ENCODE data around the gene CCDC188. TPM values are rescaled to one million over a fixed set of nuclear protein-coding genes. Genes with fewer than 3 reads are reported as not detected.

Gene CCDC188
- total RNA-seq, 1 experiment from 2014 or later: not detected

DNA sequence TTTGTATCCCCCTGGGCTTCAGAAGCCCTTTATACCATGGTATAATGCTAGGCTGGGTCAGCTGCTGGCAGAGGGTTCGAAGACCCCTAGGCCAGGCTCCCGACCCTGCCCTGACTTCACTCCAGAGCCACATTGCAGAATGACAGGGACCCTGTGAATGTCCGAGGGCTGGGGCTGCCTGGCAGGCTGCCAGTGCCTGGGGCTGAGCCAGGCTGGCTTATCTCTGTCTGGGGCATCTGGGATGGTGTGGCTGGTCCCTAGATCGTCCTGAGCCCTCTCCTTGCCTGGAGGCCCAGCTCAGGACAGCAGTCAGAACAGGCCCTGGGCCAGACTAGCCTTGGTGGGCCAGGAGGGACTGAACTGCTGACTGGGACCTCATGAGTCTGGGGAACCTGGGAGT, 15.6 kb downstream of the CCDC188 start:
- no peak for DNase-seq (ENCODE audit: low spot score)

DNA sequence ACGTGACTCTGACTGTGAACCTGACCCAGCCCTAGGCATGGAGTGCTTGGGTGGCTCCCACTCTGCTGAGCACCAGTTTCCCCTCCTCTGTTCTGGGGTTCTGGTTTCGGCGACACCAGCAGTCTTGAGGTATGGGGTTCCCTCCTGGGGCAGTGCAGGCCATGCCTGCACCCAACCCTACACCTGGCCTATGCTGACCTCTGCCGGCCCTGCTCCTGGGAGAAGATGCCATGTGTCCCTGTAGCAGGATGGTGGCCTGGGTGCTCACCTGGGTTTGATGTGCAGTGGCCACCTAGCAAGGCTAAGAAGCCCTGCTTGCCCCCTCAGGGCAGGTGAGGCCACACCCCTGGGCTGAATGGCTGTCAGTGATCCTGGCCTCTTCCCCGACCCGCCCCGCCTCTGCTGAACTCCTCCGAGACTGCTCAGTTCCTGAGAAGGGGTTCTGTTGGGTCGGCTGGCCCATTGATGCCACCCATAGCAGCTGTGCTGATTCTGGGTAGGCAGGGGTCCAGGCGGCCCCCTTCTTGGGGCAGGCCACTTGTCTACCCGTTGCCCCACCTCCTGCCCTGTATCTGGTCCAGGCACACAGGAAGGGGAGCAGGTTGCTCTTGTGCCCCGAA, 16.8 kb downstream of the CCDC188 start:
- no peak for DNase-seq (ENCODE audit: low spot score)

DNA sequence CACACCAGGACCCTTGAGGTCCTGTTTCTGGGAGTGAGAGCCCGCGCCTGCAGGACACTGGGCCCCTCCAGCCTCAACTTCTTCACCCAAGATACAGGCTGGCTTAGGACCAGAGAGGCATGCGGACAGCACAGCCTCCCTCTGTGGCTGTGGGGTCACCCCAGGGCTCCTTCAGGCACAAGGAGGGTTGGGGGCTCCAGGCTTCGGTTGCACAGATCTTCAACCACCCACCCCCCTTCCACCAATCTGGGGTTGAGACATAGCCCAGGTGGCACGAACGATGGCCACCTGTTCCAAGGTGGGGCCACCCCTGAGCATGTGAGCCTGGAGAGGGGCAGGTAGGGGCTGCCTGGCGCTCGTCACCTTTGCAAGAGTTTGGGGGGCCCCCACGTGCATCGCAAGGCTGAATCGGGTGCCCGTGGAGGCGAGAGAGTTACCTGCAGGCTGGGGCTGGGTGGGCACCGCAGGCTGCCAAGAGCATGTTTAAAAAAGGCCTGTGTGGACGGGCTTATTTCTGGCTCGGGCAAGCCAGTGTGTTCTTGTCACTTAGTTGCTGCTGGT, 18.1 kb downstream of the CCDC188 start:
- DNase-seq (ENCODE audit: low spot score): no peak

DNA sequence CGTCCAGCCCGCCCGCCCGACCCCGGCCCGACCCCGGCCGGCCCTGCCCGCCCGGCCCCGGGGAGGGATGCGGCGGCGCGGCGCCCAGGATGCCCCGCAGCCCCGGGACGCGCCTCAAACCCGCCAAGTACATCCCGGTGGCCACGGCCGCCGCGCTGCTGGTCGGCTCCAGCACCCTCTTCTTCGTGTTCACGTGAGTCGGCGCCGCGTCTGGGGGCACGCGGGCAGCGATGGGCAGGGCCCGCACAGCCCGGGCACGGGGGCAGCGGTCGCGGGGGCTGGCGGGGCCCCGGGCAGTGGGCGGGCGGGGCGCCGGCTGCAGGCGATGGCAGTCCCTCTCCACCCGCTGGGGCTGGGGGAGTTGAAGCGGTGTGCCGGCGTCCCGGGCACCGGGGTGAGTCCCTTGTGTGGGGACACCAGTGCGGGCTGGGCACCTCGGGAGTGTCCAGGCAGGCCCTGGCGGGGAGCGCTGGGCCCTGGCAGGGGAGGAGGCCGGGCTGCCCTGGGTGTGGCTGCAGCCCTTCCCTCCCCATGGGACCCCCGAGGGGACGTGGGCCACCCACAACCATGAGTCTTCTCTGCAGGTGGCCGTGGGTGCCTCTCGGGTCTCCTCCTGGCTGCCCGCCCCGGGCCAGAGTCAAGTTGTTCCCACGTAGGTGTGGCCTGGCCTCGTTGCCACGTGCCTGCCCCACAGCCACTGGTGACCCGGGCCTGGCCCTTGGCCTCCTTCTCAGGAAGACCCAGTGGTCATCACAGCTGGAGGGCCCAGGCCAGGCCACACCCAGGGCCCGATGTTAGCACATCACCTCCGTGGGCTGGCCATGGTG, 18.8 kb downstream of the CCDC188 start:
- DNase-seq (ENCODE audit: low spot score): no peak

DNA sequence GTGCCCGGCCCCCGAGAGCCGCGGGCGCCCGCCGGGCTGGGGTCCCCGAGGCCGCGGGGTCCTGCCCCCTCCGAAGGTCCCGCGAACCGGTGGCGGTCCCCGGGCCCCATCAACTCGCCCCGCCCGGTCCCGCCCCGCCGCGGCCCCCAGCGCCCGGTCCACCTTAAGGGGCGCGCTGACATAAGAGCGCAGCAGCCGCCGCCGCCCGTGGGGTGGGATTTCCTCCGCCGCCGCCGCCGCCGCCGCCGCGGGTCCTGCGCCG, 19.3 kb downstream of the CCDC188 start, which contains the start of gene ZDHHC8:
Gene ZDHHC8, plus strand, starts transcription at position 208 of the 262 bp plus-strand sequence. CDS start 144 bp downstream, outside the sequence.
- DNase-seq (ENCODE audit: low spot score): no peak

DNA sequence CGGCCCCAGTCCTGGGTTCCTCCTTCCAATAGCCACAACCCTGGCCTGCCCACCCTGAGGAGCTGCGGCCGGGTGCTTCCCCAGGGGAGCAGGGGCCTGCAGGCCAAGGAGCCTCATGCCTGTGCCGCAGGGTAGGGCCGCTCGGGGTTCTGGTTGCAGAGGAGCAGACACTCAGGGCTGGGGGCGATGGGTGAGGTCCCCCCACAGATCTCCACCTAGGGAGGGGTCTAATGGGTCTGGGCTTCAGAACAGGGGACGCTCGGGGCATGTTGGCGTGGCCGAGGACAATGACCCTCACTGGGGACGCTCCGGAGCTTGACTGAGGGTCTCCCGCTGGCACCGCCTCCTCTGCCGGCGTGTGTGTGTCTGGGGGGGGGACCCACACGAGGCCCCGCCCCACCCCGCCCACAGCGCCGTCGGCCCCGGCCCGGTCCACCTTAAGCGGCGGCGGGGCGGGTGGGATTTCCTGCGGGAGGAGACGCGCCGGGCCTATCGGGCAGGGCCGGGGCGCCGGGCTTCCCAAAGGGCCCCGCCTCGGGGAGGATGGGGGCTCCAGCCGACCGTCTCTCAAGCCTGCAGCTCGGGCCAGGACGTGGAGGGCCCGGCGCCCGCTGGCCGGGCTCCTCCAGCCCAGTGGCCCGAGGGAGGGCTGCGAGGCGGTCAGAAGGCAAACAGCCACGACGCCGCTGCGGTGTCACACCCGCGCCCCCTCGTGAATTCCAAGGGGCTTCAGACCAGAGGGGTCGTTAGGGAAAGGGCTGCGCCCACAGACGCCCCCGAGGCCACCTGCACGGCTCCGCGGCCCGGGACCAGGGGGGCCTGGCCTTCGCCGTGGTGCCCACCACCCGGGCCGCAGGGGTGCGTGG, 19.9 kb downstream of the CCDC188 start:
- no peak for DNase-seq (ENCODE audit: low spot score)

DNA sequence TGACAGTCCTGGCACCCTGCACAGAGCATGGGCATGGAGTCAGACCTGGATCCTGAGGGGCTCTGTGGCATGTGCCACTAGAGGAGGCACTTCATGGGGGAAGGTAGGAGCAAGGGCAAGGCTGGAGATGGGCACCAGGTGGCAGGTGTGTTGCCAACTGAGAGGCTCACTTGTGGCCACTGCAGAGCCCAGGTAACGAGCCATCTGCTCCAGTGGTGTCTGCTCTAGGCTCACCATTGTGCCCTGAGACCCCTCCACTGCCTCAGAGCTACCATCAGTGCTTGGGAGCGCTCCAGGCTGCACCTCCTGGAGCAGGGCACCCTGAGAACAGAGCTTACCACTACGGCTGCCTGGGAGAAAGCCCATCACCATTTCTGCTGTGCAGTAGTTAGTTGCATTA, 20.5 kb downstream of the CCDC188 start:
- no peak for DNase-seq (ENCODE audit: low spot score)

DNA sequence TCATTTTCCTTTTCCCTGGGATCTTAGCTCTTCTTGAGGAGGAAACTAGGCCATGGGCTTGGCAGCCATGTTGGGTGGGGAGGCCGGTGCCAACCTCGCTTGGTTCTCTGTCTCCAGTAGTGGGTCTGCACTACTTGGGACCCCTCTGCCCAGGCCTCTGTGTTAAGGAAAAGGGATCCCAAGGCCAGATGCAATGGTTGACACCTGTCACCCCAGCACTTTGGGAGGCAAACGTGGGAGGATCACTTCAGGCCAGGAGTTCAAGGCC, 21.2 kb downstream of the CCDC188 start:
- no peak for DNase-seq (ENCODE audit: low spot score)

DNA sequence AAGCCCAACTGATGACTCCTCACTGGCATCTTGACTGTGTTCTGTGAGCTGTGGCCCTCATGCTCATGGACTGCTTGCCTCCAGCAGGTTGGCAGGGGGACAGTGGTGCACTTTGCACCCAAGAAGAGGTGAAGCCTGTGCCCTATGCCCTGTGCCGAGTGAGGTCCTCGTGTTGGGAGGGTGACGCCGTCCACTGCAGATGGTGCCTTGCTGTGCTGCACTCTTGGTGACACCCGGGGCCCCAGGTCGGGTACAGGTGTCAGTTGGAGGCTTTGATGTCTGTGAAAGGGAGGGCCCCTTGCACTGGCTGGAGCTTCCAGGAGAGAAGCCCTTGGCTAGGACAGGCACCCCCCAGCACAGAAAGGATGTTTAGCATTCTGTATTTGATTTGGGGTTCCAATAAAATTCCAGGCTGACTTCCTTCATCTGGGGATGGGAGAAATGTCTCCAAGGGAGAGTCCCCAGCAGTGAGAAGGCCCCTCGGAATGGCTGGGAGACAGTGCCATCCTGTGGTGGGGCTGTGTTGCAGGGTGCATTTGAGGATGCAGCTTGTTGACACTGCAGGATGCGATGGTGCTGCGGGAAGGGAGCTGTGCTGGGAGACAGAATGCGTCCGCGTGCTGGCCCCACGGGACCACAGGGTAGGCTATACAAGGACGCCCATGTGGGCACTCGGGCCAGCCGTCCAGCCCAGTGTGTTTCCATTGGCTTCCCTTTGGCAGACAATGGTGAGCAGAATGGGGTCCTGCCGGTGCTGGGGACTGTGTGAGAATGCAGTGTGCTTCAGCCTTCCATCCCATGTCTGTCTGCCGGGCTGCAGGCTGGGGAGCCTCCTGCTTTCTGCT, 21.7 kb downstream of the CCDC188 start:
- DNase-seq (ENCODE audit: low spot score): no peak

DNA sequence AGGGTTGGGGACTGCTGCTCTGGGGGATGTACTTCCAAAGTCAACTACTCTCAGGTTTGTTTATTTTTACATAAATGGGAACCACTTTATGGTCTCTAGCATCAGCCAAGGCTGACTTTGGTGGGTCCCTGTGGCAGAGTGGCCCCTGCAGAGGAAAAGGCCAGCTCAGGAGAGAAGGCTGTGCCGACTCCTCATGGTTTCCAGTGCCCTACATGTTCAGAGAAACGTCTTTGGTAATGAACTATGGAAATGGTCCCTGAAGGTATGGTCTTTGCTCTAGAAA, 22.3 kb downstream of the CCDC188 start:
- DNase-seq (ENCODE audit: low spot score): no peak

DNA sequence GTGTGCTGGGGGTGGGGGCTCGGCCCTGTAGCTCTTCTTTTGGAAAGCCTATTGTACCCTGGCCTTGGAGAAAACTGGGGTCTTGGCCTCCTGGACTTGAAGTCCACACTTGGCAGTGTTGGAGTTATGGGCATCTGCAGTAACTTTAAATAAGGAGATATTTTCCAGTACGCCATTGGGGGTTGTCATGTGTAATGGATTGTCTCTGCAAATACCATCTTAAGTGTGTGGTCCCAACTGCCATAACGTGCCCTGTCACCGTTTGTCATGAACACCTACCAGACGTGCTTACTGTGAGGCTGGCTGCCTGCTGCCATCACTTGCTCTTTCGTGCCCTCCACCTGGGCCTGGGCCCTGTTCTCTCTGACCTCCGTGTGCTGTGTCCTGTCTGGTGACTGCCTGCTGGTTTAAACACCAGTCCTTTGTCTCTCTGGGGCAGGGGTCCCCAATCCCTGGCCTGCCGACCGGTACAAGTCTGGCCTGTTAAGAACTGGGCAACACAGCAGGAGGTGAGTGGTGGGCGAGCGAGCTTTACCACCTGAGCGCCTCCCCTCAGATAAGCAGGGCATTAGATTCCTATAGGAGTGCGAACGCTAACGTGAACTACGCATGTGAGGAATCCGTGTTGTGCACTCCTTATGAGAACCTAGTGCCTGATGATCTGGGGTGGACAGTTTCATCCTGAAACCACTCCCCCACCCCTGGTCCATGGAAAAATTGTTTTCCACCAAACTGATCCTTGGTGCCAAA, 22.8 kb downstream of the CCDC188 start:
- DNase-seq (ENCODE audit: low spot score): no peak

DNA sequence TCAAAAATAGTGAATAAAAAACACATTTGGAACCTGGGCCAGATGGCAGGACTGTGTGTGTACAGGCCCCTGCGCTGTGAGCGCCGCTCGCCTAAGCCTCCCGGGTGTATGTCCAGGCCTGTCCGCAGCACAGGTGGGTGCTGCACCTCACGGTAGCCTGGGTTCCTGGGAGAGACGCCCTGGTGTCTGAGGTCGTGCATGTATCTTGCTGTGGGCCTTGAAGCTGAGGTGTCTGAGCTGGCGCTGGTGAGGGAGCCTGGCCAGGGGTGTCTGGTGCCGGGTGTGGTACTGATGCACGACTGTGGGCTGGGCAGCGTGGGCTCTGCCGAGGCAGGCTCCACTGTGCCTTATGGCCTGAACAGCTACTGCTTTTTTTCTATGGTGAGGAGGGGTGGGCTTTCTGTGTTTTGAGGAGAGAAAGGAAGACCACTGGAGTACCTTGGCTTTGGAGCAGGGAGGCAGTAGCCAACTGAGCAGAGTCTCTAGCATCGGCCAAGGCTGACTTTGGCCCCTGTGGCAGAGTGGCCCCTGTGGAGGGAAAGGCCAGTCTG, 23.5 kb downstream of the CCDC188 start:
- no peak for DNase-seq (ENCODE audit: low spot score)

DNA sequence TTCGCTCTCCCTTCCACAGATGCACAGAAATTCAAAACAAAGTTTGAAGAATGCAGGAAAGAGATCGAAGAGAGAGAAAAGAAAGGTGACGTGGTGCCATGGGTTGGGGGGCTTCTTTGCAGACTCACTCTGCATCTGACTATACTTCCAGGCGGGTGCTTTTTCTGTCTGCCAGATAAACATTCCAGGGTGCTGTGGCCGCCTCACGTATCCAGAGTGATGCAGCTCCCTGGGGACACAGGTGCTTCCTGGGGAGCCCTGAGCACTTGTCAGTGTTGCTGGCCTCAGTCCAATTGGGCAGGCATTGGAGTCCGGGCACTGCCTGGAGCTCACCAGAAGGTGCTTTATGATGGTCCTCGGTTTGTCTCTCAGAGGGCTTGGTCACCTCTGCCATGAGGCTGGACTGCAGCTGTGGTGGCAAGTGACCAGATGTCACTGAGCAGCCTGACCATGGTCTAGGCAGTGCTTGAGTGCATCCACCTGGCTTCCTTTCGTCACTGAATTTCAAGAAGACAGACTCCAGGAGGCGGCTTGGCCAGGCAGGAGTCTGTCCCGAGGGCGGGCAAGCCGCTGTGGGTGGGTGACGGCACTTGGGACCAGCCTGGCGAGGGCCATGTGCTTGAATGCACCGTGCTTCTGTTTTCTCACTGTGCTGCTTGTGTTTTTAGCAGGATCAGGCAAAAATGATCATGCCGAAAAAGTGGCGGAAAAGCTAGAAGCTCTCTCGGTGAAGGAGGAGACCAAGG, 24.4 kb downstream of the CCDC188 start:
- DNase-seq (ENCODE audit: low spot score): no peak

DNA sequence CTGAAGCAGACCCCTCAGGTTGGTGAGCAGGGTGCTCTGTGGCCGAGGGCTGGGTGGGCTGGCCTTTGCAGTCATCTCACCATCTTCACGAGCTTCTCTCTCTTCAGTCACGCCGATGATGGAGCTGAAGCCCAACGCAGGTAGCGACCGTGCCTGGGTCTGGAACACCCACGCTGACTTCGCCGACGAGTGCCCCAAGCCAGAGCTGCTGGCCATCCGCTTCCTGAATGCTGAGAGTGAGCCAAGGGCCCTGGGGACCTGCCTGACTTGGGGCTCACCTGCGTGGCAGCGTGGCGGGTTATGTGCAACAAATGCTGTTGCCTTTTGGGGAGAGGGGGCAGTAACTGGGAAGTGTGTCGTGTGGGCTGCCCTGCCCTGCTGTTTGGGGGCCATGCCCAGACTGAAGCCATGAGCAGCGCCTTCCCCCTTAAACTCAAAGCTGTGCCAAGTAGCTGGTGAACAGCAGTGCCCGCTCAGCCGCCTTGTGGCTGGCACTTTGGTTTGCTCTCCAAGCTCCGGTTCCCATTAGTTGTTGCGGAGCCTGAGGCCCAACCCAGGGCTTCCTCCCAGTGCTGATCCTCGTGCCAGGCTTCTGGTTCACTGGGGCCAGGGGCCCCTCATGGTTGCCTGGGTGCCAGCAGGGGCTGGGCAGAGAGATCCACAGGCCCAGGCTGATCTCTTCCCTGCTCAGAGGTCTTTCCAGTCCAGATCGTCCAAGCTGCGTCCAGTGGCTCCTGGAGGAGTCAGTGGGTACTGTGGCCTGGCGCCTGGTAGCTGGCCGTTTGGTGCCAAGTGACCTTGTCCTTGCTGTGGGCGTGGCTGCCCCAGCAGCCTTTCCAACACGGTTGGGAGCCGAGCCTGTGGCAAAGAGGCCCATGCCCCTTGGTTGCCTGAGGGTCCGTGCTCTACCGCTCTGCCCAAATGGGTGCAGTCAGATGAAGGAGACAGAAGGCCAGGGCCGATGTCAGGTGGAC, 25.4 kb downstream of the CCDC188 start:
- no peak for DNase-seq (ENCODE audit: low spot score)

DNA sequence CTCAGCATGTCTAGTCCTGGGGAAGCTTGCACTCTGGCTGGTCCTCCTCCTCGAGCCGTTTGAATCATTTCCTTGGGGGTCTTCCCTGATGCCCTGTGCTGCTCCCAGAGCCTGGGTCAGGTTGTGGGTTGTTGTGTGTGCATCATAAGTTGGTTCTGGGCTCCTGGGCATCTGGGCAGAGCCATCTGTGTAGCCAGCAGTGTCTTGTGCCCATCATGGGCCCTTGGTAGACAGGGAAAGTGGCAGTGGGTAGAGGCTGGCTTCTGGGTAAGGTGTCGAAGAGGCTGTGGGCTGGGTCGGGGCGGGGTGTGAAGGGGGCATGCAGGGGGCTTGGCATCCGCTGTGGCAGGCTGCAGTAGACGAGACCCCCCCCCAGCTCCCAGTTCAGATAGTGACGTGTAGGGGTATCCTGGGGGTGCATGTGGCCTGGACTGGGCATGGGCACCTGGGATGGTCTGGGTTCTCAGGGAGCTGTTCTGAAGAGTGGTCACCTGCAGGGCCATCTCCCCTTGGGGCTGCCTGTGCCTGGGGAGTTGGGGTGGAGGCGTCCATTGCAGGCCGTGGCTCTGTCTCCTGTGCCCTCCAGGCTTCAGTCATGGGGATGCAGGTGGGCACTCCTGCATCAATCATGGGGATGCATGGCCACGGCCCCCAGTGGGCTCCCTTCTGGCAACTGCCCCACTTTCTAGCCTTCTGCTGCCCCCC, 26.6 kb downstream of the CCDC188 start:
- DNase-seq (ENCODE audit: low spot score): no peak

DNA sequence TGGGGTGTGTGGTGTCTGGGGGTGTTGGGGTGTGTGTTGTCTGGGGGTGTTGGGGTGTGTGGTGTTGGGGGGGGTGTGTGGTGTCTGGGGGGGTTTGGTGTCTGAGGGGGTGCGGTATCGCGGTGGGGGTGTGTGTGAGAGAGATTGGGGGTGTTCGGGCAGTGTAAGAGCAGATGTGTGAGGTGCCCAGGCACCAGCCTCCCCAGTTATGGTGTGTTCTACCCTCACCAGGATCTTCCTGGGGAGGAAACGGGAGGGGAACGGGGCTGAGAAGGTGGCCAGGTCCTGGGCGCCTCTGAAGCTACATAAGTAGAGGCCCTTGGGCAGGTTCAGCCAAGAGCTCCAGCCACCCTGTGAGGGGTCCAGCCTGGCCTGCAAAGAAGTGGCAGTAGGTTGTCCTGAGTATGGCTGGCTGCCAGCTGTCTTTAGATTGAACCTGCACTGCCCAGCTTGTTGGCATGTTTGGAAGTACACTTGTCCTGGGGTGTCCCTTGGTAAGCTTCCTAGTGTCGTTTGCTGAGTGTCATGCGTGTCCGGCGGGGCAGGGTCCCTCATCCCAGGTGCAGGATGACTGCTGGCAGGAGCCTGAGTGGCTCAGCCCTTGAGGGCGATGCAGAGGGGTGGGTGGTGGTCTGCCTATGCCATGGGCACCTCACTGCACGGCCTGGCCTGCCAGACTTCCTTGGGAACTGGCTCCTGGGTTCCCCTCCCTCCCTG, 27.3 kb downstream of the CCDC188 start:
- DNase-seq (ENCODE audit: low spot score): no peak

DNA sequence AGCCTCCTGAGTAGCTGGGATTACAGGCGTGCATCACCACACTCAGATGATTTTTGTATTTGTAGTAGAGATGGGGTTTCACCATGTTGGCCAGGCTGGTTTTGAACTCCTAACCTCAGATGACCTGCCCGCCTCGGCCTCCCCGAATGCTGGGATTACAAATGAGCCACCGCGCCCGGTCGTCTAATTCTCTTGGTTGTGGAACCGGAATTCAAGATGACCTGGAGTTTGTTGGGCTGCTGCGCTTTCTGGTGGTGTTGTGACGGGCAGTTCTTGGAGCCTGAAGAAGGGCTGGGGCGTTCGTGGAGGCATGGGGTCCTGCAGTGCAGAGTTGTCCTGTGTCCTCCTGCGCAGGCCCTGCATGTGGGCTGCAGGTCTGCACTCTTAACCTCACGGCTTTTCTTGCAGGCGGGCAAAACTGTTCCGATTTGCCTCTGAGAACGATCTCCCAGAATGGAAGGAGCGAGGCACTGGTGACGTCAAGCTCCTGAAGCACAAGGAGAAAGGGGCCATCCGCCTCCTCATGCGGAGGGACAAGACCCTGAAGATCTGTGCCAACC, 28.9 kb downstream of the CCDC188 start:
- no peak for DNase-seq (ENCODE audit: low spot score)

Data from H4 (cell line).